Measurements from ENCODE around the gene ANKRD36C. TPM values are rescaled to one million over a fixed set of nuclear protein-coding genes. Genes with fewer than 3 reads are reported as not detected.
"Not testable (repeated sequence)": the region's sequence is repeated elsewhere in the genome, so short reads cannot be mapped to it uniquely, and the experiment has no call there.

The ANKRD36C gene
- total RNA-seq, 1 donor from 2014 or later = 52.9 TPM

DNA sequence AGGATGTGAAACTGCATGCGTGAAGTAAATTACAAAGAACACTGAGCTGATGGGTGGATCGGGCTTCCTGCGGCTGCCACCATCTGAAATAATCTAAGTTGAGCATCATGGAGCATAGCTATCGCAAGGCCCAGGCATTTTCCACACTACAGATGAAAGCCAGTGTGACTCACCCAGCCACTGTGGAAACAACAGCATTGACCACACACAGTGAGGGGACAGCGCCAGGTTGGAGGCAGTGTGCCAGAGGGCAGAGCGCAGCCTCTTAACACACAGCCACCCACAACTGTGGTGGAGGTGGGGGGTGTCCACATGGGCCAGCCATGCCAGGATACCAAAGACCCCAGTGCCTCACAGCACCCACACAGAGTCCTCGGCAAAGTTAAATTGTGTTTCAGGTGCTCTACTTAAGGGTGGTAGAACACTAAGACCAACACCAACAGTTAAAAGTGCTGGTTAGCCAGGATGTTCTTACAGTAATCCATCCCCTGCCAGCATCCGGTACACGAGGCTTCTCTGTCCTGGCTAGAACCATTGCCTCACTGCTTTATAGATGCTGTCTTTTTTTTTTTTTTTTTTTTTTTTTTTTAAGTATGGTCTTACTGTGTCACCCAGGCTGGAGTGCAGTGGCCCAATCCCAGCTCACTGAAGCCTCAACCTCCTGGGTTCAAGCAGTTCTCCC is 28.4 kb upstream of the ANKRD36C start:
- H3K9me3 Mint-ChIP-seq; H3K4me3 Mint-ChIP-seq; intact Hi-C loops (cut with micrococcal nuclease); H3K27ac Mint-ChIP-seq; H3K4me1 Mint-ChIP-seq (ENCODE audit: low read depth); H3K36me3 Mint-ChIP-seq (ENCODE audit: low read depth); H3K27me3 Mint-ChIP-seq (ENCODE audit: insufficient read depth); DNase-seq (ENCODE audit: low spot score): not testable (repeated sequence)

GRCh38 chr2:96016321-96016720 is 24.7 kb upstream of the ANKRD36C start:
- intact Hi-C loops (cut with micrococcal nuclease); DNase-seq (ENCODE audit: low spot score); H3K4me3 Mint-ChIP-seq; H3K9me3 Mint-ChIP-seq; H3K27me3 Mint-ChIP-seq (ENCODE audit: insufficient read depth); H3K4me1 Mint-ChIP-seq (ENCODE audit: low read depth); H3K36me3 Mint-ChIP-seq (ENCODE audit: low read depth); H3K27ac Mint-ChIP-seq: not testable (repeated sequence)

DNA sequence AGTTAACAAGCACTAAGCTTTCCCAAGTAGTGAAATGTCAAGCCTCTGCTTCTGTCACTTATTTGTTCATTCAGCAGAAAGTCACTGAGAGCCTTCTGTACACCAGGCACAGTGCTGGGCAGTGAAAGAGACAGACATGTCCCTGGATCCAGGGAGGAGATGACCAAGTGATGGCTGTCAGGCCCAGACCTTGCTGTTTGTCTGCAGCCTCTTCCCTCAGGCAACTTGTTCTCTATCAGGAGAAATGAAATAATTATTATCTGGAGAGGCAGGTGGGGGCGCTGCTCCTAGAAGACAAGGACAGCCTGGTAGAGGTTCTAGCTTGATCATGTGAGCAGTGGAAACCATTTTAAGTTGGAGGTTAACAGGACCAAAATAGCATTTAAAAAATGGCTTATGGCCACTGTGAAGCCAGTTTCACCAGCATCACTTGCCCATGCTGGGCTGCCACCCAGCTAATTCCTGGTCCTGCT is 21.2 kb upstream of the ANKRD36C start:
- H3K27ac Mint-ChIP-seq; H3K36me3 Mint-ChIP-seq (ENCODE audit: low read depth); H3K9me3 Mint-ChIP-seq; intact Hi-C loops (cut with micrococcal nuclease); H3K4me3 Mint-ChIP-seq; DNase-seq (ENCODE audit: low spot score); H3K27me3 Mint-ChIP-seq (ENCODE audit: insufficient read depth): not testable (repeated sequence)
- peaks cover 10% of the 10 kb centered on the region for H3K4me1 Mint-ChIP-seq (ENCODE audit: low read depth)

DNA sequence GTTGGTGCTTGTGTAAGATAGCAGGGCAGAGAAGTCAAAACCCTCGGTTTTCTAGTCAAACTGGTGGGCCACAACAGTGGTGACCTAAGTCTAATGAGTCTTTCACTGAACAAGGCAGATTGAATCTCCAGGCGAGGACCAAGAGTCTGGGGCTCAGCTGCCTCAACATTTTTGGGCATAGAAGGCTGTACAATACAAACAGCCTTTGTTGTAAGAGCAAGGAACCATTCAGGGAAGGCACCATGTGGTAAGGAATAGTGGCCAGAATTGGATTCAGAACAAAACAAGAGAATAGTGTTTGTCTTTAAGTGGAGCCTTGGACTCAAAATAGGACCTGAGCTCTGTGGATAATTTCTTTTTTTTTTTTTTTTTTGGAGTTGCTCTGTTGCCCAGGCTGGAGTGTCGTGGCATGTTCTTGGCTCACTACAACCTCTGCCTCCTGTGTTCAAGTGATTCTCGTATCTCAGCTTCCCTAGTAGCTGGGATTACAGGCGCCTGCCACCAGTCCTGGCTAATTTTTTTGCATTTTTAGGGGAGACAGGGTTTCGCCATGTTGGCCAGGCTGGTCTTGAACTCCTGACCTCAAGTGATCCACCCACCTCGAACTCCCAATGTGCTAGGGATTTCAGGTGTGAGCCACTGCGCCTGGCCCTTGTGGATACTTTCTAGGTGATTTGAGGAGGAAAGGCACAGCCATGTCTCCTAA is 20.6 kb upstream of the ANKRD36C start:
- H3K36me3 Mint-ChIP-seq (ENCODE audit: low read depth); H3K27me3 Mint-ChIP-seq (ENCODE audit: insufficient read depth); intact Hi-C loops (cut with micrococcal nuclease); H3K4me3 Mint-ChIP-seq; DNase-seq (ENCODE audit: low spot score); H3K27ac Mint-ChIP-seq; H3K9me3 Mint-ChIP-seq: not testable (repeated sequence)
- H3K4me1 Mint-ChIP-seq (ENCODE audit: low read depth) = peaks cover 10% of the 10 kb centered on the region

DNA sequence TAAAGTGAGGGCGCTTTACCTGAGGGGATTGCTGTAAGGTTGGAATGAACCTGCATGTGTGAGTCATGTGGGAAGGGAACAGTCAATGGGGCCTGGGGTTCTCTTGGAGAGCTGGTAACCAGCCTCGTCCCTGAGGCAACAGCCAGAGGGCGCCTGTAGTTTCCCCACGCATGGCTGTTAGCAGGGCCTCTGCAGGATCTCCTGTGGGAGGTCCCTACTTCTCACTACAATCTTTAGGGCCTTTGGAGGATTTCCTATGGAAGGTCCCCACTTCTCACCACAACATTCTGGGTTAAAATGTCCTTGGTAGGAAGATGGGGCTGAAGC is 19.5 kb upstream of the ANKRD36C start:
- DNase-seq (ENCODE audit: low spot score); H3K27me3 Mint-ChIP-seq (ENCODE audit: insufficient read depth); H3K36me3 Mint-ChIP-seq (ENCODE audit: low read depth); intact Hi-C loops (cut with micrococcal nuclease); H3K9me3 Mint-ChIP-seq; H3K27ac Mint-ChIP-seq: not testable (repeated sequence)
- Mint-ChIP-seq H3K4me1 (ENCODE audit: low read depth) (peaks cover 10% of the 10 kb centered on the region), H3K4me3 (peak overlapping the region; percentile 73)

- Mint-ChIP-seq H3K4me1 (ENCODE audit: low read depth) (peaks cover 10% of the 10 kb centered on the region), H3K27ac (peak overlapping the region; percentile 44), H3K4me3 (peak overlapping the region; percentile 80)
- H3K9me3 Mint-ChIP-seq; H3K27me3 Mint-ChIP-seq (ENCODE audit: insufficient read depth); H3K36me3 Mint-ChIP-seq (ENCODE audit: low read depth); intact Hi-C loops (cut with micrococcal nuclease): not testable (repeated sequence)
- DNase-seq (ENCODE audit: low spot score) = peak; percentile 96
Observed at GRCh38 chr2:96010320-96011128, 18.9 kb upstream of the ANKRD36C start.

DNA sequence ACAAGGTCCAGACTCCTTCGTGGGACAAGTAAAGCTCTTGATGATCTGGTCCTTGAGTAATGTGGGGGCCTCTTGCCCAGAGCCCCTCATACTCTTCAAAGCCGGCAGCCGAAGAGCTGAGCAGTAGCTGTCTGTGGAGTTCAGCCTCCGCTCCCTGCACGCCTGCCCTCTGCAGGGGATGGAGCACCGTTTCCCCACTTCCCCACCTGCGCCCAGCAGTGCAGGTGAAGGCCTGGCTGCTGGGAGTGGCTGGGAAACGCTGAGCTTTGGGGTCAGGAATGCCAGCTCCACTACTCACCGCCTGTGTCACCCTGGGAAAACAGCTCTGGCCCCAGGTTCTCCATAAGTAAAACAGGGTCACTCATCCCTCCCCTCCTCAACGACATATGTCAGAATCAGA is 18.2 kb upstream of the ANKRD36C start:
- peak overlapping the region; percentile 80 for H3K4me3 Mint-ChIP-seq
- H3K27ac Mint-ChIP-seq = peak overlapping the region; percentile 44
- intact Hi-C loops (cut with micrococcal nuclease) = not testable (repeated sequence)

DNA sequence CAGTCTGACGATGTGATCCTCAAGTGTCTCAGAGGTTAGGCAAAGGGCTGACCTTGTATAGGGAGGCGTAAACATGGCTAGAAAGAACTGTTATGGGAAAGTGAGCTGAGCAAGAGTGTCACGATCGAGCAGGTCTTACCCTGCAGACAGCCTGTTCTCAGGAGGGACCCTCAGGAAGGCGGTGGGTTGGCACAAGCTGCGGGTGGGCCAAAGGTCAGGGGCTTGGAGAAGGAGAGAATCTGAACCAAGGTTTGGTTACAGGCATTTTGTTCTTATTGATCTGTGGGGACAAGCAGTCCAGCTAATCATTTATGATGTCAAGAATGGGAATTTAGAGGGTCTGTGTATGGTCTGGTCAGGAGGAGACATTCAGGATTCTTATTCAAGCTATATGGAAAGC is 16.4 kb upstream of the ANKRD36C start:
- DNase-seq (ENCODE audit: low spot score); intact Hi-C loops (cut with micrococcal nuclease): not testable (repeated sequence)

More for the DNA sequence above, 18.2 kb upstream of the ANKRD36C start:
- not testable (repeated sequence) for H3K36me3 Mint-ChIP-seq (ENCODE audit: low read depth); DNase-seq (ENCODE audit: low spot score); H3K27me3 Mint-ChIP-seq (ENCODE audit: insufficient read depth); H3K9me3 Mint-ChIP-seq
- peaks cover 10% of the 10 kb centered on the region for H3K4me1 Mint-ChIP-seq (ENCODE audit: low read depth)

GRCh38 chr2:96006248-96006647 is 14.6 kb upstream of the ANKRD36C start:
- not testable (repeated sequence) for H3K27ac Mint-ChIP-seq

More for the DNA sequence above, 16.4 kb upstream of the ANKRD36C start:
- not testable (repeated sequence) for H3K36me3 Mint-ChIP-seq (ENCODE audit: low read depth); H3K27ac Mint-ChIP-seq; H3K9me3 Mint-ChIP-seq; H3K4me3 Mint-ChIP-seq
- H3K27me3 Mint-ChIP-seq (ENCODE audit: insufficient read depth) = peaks cover 15% of the 10 kb centered on the region
- H3K4me1 Mint-ChIP-seq (ENCODE audit: low read depth) = peaks cover 10% of the 10 kb centered on the region

DNA sequence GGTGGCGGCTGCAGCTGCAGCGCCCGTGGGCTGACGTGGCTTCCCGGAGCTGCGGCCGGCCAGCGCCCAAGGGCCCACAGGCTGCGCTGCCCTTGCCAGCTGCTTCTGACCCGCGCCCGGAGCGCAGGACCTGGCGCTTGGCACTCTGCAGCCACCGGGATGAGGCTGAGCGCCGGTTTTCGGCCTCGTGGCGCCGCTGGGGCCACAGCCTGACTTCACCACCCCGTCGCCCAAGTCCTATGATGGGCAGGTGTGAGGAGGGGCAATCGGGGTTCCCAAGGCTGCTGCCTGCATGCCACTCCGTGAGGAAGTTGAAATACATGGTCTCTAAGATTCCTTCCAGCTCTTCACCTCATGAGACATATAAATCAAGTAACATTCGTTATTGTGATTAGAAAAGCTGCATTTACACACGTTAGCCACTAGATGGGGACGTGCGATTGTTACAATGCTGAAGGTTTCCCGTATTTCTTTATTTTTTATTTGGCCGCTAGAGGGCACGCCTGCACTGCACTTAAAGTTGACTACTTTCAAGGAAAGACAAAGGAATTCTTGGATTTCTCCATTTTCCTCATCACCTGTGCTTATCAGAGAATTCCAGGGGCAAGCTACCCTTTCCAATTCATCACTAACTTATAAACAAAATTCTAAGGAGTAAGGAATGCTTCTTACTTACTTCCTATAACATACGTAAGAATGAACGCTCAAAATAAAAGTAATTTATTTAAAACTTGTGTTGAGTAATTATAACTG is 1.1 kb upstream of the ANKRD36C start:
- H3K4me1 Mint-ChIP-seq (ENCODE audit: low read depth); H3K36me3 Mint-ChIP-seq (ENCODE audit: low read depth); H3K9me3 Mint-ChIP-seq: not testable (repeated sequence)
- Mint-ChIP-seq H3K27ac (peak overlapping the region; percentile 84), H3K4me3 (peak overlapping the region; percentile 82), H3K27me3 (ENCODE audit: insufficient read depth) (peaks cover 24% of the 10 kb centered on the region)
- peak; percentile 44 for DNase-seq (ENCODE audit: low spot score)
- intact Hi-C loops (cut with micrococcal nuclease) = loop anchor here (1.0 to 5.0 kb wide), 3 partner anchors 124 to 275 kb away; partner anchors contain the start of genes ADRA2B, CIAO1 and TMEM127

More at GRCh38 chr2:96006248-96006647, 14.6 kb upstream of the ANKRD36C start:
- intact Hi-C loops (cut with micrococcal nuclease); H3K9me3 Mint-ChIP-seq; DNase-seq (ENCODE audit: low spot score); H3K36me3 Mint-ChIP-seq (ENCODE audit: low read depth); H3K4me3 Mint-ChIP-seq: not testable (repeated sequence)
- Mint-ChIP-seq H3K4me1 (ENCODE audit: low read depth) (peaks cover 10% of the 10 kb centered on the region), H3K27me3 (ENCODE audit: insufficient read depth) (peaks cover 29% of the 10 kb centered on the region)

GRCh38 chr2:95992102-95992501 is 478 bp upstream of the ANKRD36C start:
- Mint-ChIP-seq H3K27me3 (ENCODE audit: insufficient read depth) (peaks cover 19% of the 10 kb centered on the region), H3K27ac (peak overlapping the region; percentile 73), H3K4me3 (peak overlapping the region; percentile 99)
- not testable (repeated sequence) for DNase-seq (ENCODE audit: low spot score); H3K9me3 Mint-ChIP-seq; H3K4me1 Mint-ChIP-seq (ENCODE audit: low read depth); H3K36me3 Mint-ChIP-seq (ENCODE audit: low read depth)
- intact Hi-C loops (cut with micrococcal nuclease) = loop anchor here (1.0 to 5.0 kb wide), 3 partner anchors 124 to 275 kb away; partner anchors contain the start of genes ADRA2B, CIAO1 and TMEM127

DNA sequence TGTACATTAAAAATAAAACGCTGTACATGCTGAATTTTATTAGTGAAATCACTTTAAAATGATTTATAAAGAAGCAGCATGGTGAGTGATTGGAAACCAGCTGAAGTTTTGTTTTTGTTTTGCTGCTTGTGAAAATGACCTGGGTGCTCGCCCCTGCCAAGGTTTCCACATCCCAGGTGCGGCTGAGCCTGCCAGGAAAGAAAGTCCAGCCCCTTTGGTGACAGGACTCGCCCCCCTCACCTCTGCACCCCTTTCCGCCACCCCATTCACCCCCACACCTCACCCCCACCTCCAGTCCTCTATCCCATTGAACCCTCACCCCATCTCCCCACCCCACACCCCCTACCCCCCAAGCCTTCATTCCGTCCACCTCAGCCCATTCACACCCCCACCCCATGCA is 740 bp downstream of the ANKRD36C start:
- not testable (repeated sequence) for H3K27ac Mint-ChIP-seq; DNase-seq (ENCODE audit: low spot score); H3K4me1 Mint-ChIP-seq (ENCODE audit: low read depth); H3K9me3 Mint-ChIP-seq; H3K36me3 Mint-ChIP-seq (ENCODE audit: low read depth)
- intact Hi-C loops (cut with micrococcal nuclease) = loop anchor here (5.0 kb wide), 1 partner anchor 276 kb away; the partner anchor contains the start of genes CIAO1 and TMEM127
- H3K4me3 Mint-ChIP-seq = peak overlapping the region; percentile 82
- peaks cover 17% of the 10 kb centered on the region for H3K27me3 Mint-ChIP-seq (ENCODE audit: insufficient read depth)
